Neural progenitor cell (in vitro differentiated cells): ENCODE data around the gene SLC27A3. TPM values are rescaled to one million over a fixed set of nuclear protein-coding genes. Genes with fewer than 3 reads are reported as not detected.

ENCODE experiments used
- DNase-seq: peaks from one replicate; pipeline ENCODE4 v3.0.0-alpha.2; 2016; ENCODE audit warnings: low spot score
- H2AFZ ChIP-seq: fragments of 200-600 bp; sonication (generic); replicated peaks from 2 replicates; pipeline ENCODE4 v1.6.1; 2016; ENCODE audit warnings: antibody characterized with exemption
- H3F3A ChIP-seq: fragments of 200-600 bp; sonication (generic); 2 replicates; pipeline ENCODE4 v1.6.1; 2016; ENCODE audit warnings: antibody characterized with exemption, low read depth
- H3K27ac ChIP-seq: fragments of 200-600 bp; sonication (generic); 2 replicates; pipeline ENCODE4 v1.5.1; 2016; ENCODE audit warnings: mild to moderate bottlenecking
- H3K27me3 ChIP-seq: fragments of 200-600 bp; sonication (generic); 2 replicates; pipeline ENCODE4 v1.6.1; 2016; ENCODE audit warnings: mild to moderate bottlenecking, moderate library complexity
- H3K36me3 ChIP-seq: fragments of 200-600 bp; sonication (generic); 2 replicates; pipeline ENCODE4 v1.5.1; 2016
- H3K4me1 ChIP-seq: fragments of 200-600 bp; sonication (generic); 2 replicates; pipeline ENCODE4 v1.6.1; 2016; ENCODE audit warnings: mixed run types
- H3K4me2 ChIP-seq: fragments of 200-600 bp; sonication (generic); 2 replicates; pipeline ENCODE4 v1.6.1; 2016
- H3K4me3 ChIP-seq: fragments of 200-600 bp; sonication (generic); 2 replicates; pipeline ENCODE4 v1.5.1; 2016
- H3K79me2 ChIP-seq: fragments of 200-600 bp; sonication (generic); 2 replicates; pipeline ENCODE4 v1.6.1; 2016; ENCODE audit warnings: low read depth
- H3K9ac ChIP-seq: fragments of 200-600 bp; sonication (generic); 2 replicates; pipeline ENCODE4 v1.6.1; 2016
- H3K9me3 ChIP-seq: fragments of 200-600 bp; sonication (generic); 2 replicates; pipeline ENCODE4 v1.5.1; 2016; ENCODE audit warnings: low read depth
- H4K20me1 ChIP-seq: fragments of 200-600 bp; sonication (generic); 2 replicates; pipeline ENCODE4 v1.6.1; 2016; ENCODE audit warnings: low read depth
- H3K27ac Mint-ChIP-seq: 3 replicates; pipeline ENCODE4 v1.8.0; 2021; ENCODE audit warnings: mixed read lengths
- H3K27me3 Mint-ChIP-seq: 2 replicates; pipeline ENCODE4 v1.8.0; 2022; ENCODE audit warnings: low read depth, mild to moderate bottlenecking, inconsistent platforms, moderate library complexity, mixed read lengths; ENCODE audit not compliant: insufficient read depth
- H3K36me3 Mint-ChIP-seq: 3 replicates; pipeline ENCODE4 v1.8.0; 2021; ENCODE audit warnings: mixed read lengths
- H3K4me1 Mint-ChIP-seq: 3 replicates; pipeline ENCODE4 v1.8.0; 2021; ENCODE audit warnings: mixed read lengths
- H3K4me3 Mint-ChIP-seq: 3 replicates; pipeline ENCODE4 v1.8.0; 2021; ENCODE audit warnings: mild to moderate bottlenecking, moderate library complexity, mixed read lengths
- H3K9me3 Mint-ChIP-seq: 3 replicates; pipeline ENCODE4 v1.8.0; 2020; ENCODE audit warnings: mixed read lengths
- EZH2 ChIP-seq: fragments of 200-600 bp; sonication (generic); IDR thresholded peaks from 2 replicates; pipeline ENCODE4 v1.6.1; 2017; ENCODE audit warnings: antibody characterized with exemption, mild to moderate bottlenecking, moderate library complexity
- EZH2phosphoT487 ChIP-seq: fragments of 200-600 bp; sonication (generic); IDR thresholded peaks from 2 replicates; pipeline ENCODE4 v1.6.1; 2017; ENCODE audit warnings: antibody characterized with exemption
- total RNA-seq: library from RNA; depleted of rRNA; stranded (reverse); fragments of >200 nt; gene quantifications from 2 replicates; pipeline ENCODE4 v1.2.3, GENCODE V29; 2015; ENCODE audit warnings: low replicate concordance
- TF ChIP-seq, protein P1 (sequence below): fragments of 200-600 bp; sonication (generic); IDR thresholded peaks from 2 replicates; pipeline ENCODE4 v1.5.1; 2017; ENCODE audit warnings: antibody characterized with exemption, mild to moderate bottlenecking

Gene SLC27A3
- total RNA-seq, 1 donor from 2014 or later: 10.1 TPM

DNA sequence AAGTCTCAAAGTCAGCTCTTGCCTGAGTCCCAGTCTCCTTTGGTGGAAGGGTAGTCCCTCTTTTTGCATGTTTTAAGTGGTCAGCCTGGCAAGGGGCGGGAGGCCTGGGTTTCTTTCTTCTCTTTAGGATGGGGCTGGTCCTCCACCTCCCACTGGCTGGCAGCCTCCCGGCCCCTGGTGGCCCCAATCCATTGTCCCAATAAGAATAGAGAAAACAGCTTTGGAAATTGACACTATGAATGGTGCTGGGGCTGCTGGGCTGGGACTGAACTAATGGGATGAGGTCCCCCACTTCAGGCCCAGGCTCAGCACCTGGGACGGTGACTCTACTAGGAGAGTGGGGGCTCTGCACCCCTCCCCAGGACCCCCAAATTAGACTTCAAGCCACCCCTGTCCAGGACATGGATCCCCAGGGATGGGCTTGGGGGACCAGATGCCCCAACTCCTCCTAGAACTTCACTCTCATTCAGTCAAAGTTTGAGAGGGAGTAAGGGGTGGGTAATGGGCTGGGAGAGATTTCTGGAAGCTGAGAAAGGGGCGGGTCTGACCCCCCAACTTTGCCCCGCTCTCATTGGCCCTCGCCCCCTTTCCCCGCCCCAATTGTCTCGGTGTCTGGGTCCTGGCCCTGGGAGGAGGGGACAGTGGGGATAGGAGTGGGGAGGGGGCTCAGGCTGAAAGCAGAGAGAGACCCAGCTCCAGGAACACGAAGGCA, 18.2 kb downstream of the SLC27A3 start:
- TF ChIP-seq, protein P1, sequence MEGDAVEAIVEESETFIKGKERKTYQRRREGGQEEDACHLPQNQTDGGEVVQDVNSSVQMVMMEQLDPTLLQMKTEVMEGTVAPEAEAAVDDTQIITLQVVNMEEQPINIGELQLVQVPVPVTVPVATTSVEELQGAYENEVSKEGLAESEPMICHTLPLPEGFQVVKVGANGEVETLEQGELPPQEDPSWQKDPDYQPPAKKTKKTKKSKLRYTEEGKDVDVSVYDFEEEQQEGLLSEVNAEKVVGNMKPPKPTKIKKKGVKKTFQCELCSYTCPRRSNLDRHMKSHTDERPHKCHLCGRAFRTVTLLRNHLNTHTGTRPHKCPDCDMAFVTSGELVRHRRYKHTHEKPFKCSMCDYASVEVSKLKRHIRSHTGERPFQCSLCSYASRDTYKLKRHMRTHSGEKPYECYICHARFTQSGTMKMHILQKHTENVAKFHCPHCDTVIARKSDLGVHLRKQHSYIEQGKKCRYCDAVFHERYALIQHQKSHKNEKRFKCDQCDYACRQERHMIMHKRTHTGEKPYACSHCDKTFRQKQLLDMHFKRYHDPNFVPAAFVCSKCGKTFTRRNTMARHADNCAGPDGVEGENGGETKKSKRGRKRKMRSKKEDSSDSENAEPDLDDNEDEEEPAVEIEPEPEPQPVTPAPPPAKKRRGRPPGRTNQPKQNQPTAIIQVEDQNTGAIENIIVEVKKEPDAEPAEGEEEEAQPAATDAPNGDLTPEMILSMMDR: no peak
- peak; percentile 63 for TF ChIP-seq EZH2phosphoT487
- Histone ChIP-seq H3K4me1 (peaks cover 33% of the 10 kb centered on the region), H3K9ac (no peak overlapping the region), H2AFZ (no peak overlapping the region), H3K4me3 (no peak overlapping the region), H3K27me3 (no peaks in the 10 kb centered on the region), H3K9me3 (no peaks in the 10 kb centered on the region), H3K36me3 (no peaks in the 10 kb centered on the region), H3K4me2 (peak overlapping the region; percentile 76), H3K27ac (no peak overlapping the region), H3K79me2 (no peaks in the 10 kb centered on the region), H4K20me1 (peaks cover 41% of the 10 kb centered on the region), H3F3A (peaks cover 25% of the 10 kb centered on the region)
- peaks cover 6% of the 10 kb centered on the region for H3K27me3 Mint-ChIP-seq
- H3K4me3 Mint-ChIP-seq: peak overlapping the region; percentile 73
- peaks cover 6% of the 10 kb centered on the region for H3K36me3 Mint-ChIP-seq
- peak overlapping the region; percentile 96 for H3K27ac Mint-ChIP-seq
- no peaks in the 10 kb centered on the region for H3K9me3 Mint-ChIP-seq
- DNase-seq: peak; percentile 82
- peaks cover 54% of the 10 kb centered on the region for H3K4me1 Mint-ChIP-seq

DNA sequence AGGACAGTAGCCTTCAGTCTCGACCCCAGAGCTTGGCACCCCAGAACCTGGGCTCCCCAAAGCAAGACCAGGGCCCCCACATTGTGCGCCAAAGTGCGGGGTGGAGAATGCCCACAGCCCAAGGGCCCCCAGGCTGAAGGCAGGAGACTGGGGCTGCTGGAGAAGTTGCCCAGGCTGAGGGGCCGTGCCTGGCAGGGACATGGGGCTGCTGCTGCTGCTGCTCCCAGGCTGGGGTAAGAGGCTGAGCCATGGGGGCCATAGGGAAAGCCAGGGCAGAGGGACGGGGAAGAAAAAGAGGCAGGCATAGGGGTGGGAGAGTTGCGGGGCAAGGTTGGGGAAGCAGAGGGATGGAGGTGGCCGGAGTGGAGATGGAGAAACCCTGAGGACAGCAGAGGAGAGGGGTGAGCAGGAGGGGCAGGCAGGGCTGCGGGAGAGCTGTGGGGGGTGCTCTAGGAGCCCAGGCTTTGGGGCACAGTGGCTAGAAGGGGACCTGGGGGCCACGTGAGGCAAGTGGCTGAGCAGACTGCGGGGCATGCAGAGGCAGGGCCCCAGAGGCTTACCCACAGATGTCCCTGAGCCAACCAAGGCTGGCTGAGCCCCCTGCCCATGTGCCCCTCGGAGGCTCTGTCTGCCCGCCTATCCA, 18.9 kb downstream of the SLC27A3 start:
- H3K27ac Mint-ChIP-seq: peak overlapping the region; percentile 99
- Histone ChIP-seq H3K27me3 (no peaks in the 10 kb centered on the region), H3F3A (peaks cover 30% of the 10 kb centered on the region), H2AFZ (no peak overlapping the region), H3K36me3 (no peaks in the 10 kb centered on the region), H4K20me1 (peaks cover 41% of the 10 kb centered on the region), H3K9ac (no peak overlapping the region), H3K4me3 (peak overlapping the region; percentile 3), H3K27ac (no peak overlapping the region), H3K4me2 (peak overlapping the region; percentile 76), H3K9me3 (no peaks in the 10 kb centered on the region), H3K79me2 (no peaks in the 10 kb centered on the region), H3K4me1 (peaks cover 33% of the 10 kb centered on the region)
- peaks cover 54% of the 10 kb centered on the region for H3K4me1 Mint-ChIP-seq
- DNase-seq: no peak
- no peak for TF ChIP-seq EZH2
- TF ChIP-seq EZH2phosphoT487: no peak
- TF ChIP-seq, protein P1: no peak
- H3K36me3 Mint-ChIP-seq: peaks cover 6% of the 10 kb centered on the region
- peak overlapping the region; percentile 73 for H3K4me3 Mint-ChIP-seq
- H3K9me3 Mint-ChIP-seq: no peaks in the 10 kb centered on the region
- peaks cover 6% of the 10 kb centered on the region for H3K27me3 Mint-ChIP-seq

DNA sequence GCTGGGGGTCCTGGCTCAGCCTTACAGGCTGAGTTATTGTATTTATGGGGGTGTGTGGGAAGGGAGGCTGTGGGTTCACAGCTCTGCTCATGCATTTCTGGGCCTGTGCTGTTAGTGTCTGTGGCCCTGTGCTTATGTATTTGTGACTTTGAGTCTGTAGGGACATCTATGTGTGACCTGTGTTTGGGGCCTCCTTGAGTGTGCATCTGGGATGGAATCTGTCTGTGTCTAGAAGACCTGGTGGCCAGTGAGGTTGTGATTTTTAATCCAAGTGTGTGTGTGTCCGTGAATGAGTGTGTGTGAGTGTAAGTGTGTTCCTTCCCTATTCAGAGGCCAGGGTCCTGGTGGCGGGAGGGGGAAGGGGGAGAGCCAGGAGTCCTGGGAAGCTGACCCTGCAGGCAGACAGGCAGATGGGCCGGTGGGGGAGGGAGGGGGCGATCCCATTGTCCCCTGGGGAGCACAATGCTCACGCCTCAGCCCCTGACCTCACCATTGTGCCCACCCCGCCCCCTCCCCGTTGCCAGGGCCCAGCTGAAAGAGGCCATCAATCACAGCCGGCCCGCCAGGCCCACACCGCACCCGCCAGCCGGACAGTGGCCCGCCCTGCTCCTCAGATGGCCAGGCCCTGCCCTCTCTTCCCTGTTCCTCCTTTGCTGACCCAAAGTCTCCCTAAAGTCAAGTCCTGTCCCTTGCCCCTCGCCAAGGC, 19.6 kb downstream of the SLC27A3 start:
- Histone ChIP-seq H3K4me3 (peak overlapping the region; percentile 32), H3K4me1 (peaks cover 33% of the 10 kb centered on the region), H4K20me1 (peaks cover 41% of the 10 kb centered on the region), H3K9ac (no peak overlapping the region), H3K79me2 (no peaks in the 10 kb centered on the region), H3K9me3 (no peaks in the 10 kb centered on the region), H3K27ac (no peak overlapping the region), H2AFZ (no peak overlapping the region), H3F3A (peaks cover 30% of the 10 kb centered on the region), H3K27me3 (no peaks in the 10 kb centered on the region), H3K36me3 (no peaks in the 10 kb centered on the region), H3K4me2 (peak overlapping the region; percentile 76)
- Mint-ChIP-seq H3K36me3 (peaks cover 6% of the 10 kb centered on the region), H3K27ac (peak overlapping the region; percentile 99), H3K27me3 (peaks cover 6% of the 10 kb centered on the region), H3K4me3 (peak overlapping the region; percentile 76), H3K9me3 (no peaks in the 10 kb centered on the region), H3K4me1 (peaks cover 54% of the 10 kb centered on the region)
- peak; percentile 90 for DNase-seq
- TF ChIP-seq EZH2phosphoT487 (no peak), EZH2 (no peak)
- TF ChIP-seq, protein P1: no peak
